Amniotic epithelial cell (primary cell): Measurements from ENCODE around the gene DISP3.
A peak's percentile ranks its signal among the peaks of the same experiment; 100 is the strongest.

Experiments used
- DNase-seq: peaks from one replicate; pipeline ENCODE4 v3.0.0-alpha.2; 2010; ENCODE audit warnings: low read depth

Gene DISP3

GRCh38 chr1:11486231-11487009, 7.5 kb downstream of the DISP3 start:
- no peak for DNase-seq

- no peak for DNase-seq
Measured at GRCh38 chr1:11487196-11487751, 8.3 kb downstream of the DISP3 start.

- no peak for DNase-seq
Measured at GRCh38 chr1:11488201-11488770, 9.3 kb downstream of the DISP3 start.

- DNase-seq = no peak
Measured at GRCh38 chr1:11488966-11489625, 10.1 kb downstream of the DISP3 start.

- DNase-seq = no peak
Measured at GRCh38 chr1:11492235-11492634, 13.3 kb downstream of the DISP3 start.

- DNase-seq = no peak
Measured at GRCh38 chr1:11493972-11494655, 15.2 kb downstream of the DISP3 start.

- DNase-seq = no peak
Measured at GRCh38 chr1:11494771-11495170, 15.8 kb downstream of the DISP3 start.

- no peak for DNase-seq
Measured at GRCh38 chr1:11495579-11495978, 16.6 kb downstream of the DISP3 start.

GRCh38 chr1:11496551-11497080, 17.7 kb downstream of the DISP3 start:
- DNase-seq = no peak

GRCh38 chr1:11498956-11499594, 20.1 kb downstream of the DISP3 start:
- no peak for DNase-seq

- no peak for DNase-seq
Measured at GRCh38 chr1:11499601-11500331, 20.8 kb downstream of the DISP3 start.

GRCh38 chr1:11500881-11501280, 21.9 kb downstream of the DISP3 start:
- no peak for DNase-seq

GRCh38 chr1:11501491-11501897, 22.5 kb downstream of the DISP3 start:
- DNase-seq = no peak

GRCh38 chr1:11501906-11502485, 23.0 kb downstream of the DISP3 start:
- DNase-seq = no peak

GRCh38 chr1:11502516-11502915, 23.6 kb downstream of the DISP3 start:
- no peak for DNase-seq

GRCh38 chr1:11504599-11504998, 25.6 kb downstream of the DISP3 start:
- DNase-seq = no peak

- DNase-seq = peak; percentile 0
Measured at GRCh38 chr1:11505591-11506538, 26.9 kb downstream of the DISP3 start.

GRCh38 chr1:11507309-11507708, 28.4 kb downstream of the DISP3 start:
- no peak for DNase-seq

GRCh38 chr1:11513681-11514080, 34.7 kb downstream of the DISP3 start:
- DNase-seq = no peak
